Measurements from ENCODE around the gene KCNJ5.

KCNJ5 gene

GRCh38 chr11:128860571-128861361 lies 30.4 kb upstream of the KCNJ5 start:
- TF ChIP-seq CTCF (IDR thresholded peaks at IDR 0.05; ENCODE audit: low read depth, low read length): no peak
- in situ Hi-C loops (cut with HindIII; ENCODE audit: low sequenced_read_pairs): no loop called here
- H3K4me3 ChIP-seq (ENCODE audit: low read depth, low read length): no peak overlapping the region
- peak; percentile 11 for DNase-seq (ENCODE audit: low read depth, low spot score)

GRCh38 chr11:128862406-128862805 lies 28.8 kb upstream of the KCNJ5 start:
- in situ Hi-C loops (cut with HindIII; ENCODE audit: low sequenced_read_pairs): no loop called here

GRCh38 chr11:128862908-128863660 lies 28.1 kb upstream of the KCNJ5 start:
- no peak overlapping the region for H3K4me3 ChIP-seq (ENCODE audit: low read depth, low read length)
- no peak for TF ChIP-seq CTCF (IDR thresholded peaks at IDR 0.05; ENCODE audit: low read depth, low read length)
- DNase-seq (ENCODE audit: low read depth, low spot score): peak; percentile 37
- in situ Hi-C loops (cut with HindIII; ENCODE audit: low sequenced_read_pairs): no loop called here

More at GRCh38 chr11:128862406-128862805, 28.8 kb upstream of the KCNJ5 start:
- no peak for TF ChIP-seq CTCF (IDR thresholded peaks at IDR 0.05; ENCODE audit: low read depth, low read length)
- no peak overlapping the region for H3K4me3 ChIP-seq (ENCODE audit: low read depth, low read length)
- no peak for DNase-seq (ENCODE audit: low read depth, low spot score)

- no peak for TF ChIP-seq CTCF (IDR thresholded peaks at IDR 0.05; ENCODE audit: low read depth, low read length)
- H3K4me3 ChIP-seq (ENCODE audit: low read depth, low read length): no peak overlapping the region
- DNase-seq (ENCODE audit: low read depth, low spot score): no peak
- in situ Hi-C loops (cut with HindIII; ENCODE audit: low sequenced_read_pairs): no loop called here
Observed at GRCh38 chr11:128865490-128865889, 25.7 kb upstream of the KCNJ5 start.

- in situ Hi-C loops (cut with HindIII; ENCODE audit: low sequenced_read_pairs): no loop called here
Observed at GRCh38 chr11:128867277-128867676, 23.9 kb upstream of the KCNJ5 start, which contains the start of gene KCNJ1. Gene KCNJ1, minus strand, starts transcription at chr11:128867296. Its CDS starts 27,053 bp downstream, at chr11:128840243.

More at GRCh38 chr11:128867277-128867676, 23.9 kb upstream of the KCNJ5 start, which contains the start of gene KCNJ1:
- no peak for DNase-seq (ENCODE audit: low read depth, low spot score)
- no peak within 1 kb of the TSS for H3K4me3 ChIP-seq (ENCODE audit: low read depth, low read length)
- TF ChIP-seq CTCF (IDR thresholded peaks at IDR 0.05; ENCODE audit: low read depth, low read length): no peak

Measured in astrocyte of the spinal cord (primary cell).